ENCODE data around the gene TOE1. TPM values are rescaled to one million over a fixed set of nuclear protein-coding genes. Genes with fewer than 3 reads are reported as not detected.
A peak's percentile ranks its signal among the peaks of the same experiment; 100 is the strongest.

Gene TOE1
- total RNA-seq, 1 donor from 2014 or later = 28.8 TPM

GRCh38 chr1:45345014-45345413 is 5.0 kb downstream of the TOE1 start:
- Mint-ChIP-seq H3K9me3 (no peaks in the 10 kb centered on the region), H3K36me3 (ENCODE audit: low read depth) (peaks cover 15% of the 10 kb centered on the region), H3K27me3 (ENCODE audit: low read depth) (no peaks in the 10 kb centered on the region)

GRCh38 chr1:45346473-45346872 is 6.5 kb downstream of the TOE1 start:
- no peaks in the 10 kb centered on the region for H3K27me3 Mint-ChIP-seq (ENCODE audit: low read depth)

More at GRCh38 chr1:45345014-45345413, 5.0 kb downstream of the TOE1 start:
- Mint-ChIP-seq H3K27ac (ENCODE audit: unreplicated experiment) (no peak overlapping the region), H3K4me1 (peaks cover 26% of the 10 kb centered on the region), H3K4me3 (peak overlapping the region; percentile 47)
- DNase-seq (ENCODE audit: low read depth, low spot score) = no peak
- TF ChIP-seq, protein P1, sequence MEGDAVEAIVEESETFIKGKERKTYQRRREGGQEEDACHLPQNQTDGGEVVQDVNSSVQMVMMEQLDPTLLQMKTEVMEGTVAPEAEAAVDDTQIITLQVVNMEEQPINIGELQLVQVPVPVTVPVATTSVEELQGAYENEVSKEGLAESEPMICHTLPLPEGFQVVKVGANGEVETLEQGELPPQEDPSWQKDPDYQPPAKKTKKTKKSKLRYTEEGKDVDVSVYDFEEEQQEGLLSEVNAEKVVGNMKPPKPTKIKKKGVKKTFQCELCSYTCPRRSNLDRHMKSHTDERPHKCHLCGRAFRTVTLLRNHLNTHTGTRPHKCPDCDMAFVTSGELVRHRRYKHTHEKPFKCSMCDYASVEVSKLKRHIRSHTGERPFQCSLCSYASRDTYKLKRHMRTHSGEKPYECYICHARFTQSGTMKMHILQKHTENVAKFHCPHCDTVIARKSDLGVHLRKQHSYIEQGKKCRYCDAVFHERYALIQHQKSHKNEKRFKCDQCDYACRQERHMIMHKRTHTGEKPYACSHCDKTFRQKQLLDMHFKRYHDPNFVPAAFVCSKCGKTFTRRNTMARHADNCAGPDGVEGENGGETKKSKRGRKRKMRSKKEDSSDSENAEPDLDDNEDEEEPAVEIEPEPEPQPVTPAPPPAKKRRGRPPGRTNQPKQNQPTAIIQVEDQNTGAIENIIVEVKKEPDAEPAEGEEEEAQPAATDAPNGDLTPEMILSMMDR (conservative IDR thresholded peaks at IDR 0.05) = no peak

GRCh38 chr1:45348020-45348419 is 8.1 kb downstream of the TOE1 start:
- H3K4me3 Mint-ChIP-seq = no peak overlapping the region
- TF ChIP-seq, protein P1 (conservative IDR thresholded peaks at IDR 0.05) = no peak
- DNase-seq (ENCODE audit: low read depth, low spot score) = no peak
- no peaks in the 10 kb centered on the region for H3K9me3 Mint-ChIP-seq
- H3K27me3 Mint-ChIP-seq (ENCODE audit: low read depth) = no peaks in the 10 kb centered on the region
- no peak overlapping the region for H3K27ac Mint-ChIP-seq (ENCODE audit: unreplicated experiment)
- peaks cover 11% of the 10 kb centered on the region for H3K36me3 Mint-ChIP-seq (ENCODE audit: low read depth)
- H3K4me1 Mint-ChIP-seq = peaks cover 15% of the 10 kb centered on the region

More at GRCh38 chr1:45346473-45346872, 6.5 kb downstream of the TOE1 start:
- H3K9me3 Mint-ChIP-seq = no peaks in the 10 kb centered on the region
- TF ChIP-seq, protein P1 (conservative IDR thresholded peaks at IDR 0.05) = no peak
- H3K36me3 Mint-ChIP-seq (ENCODE audit: low read depth) = peaks cover 15% of the 10 kb centered on the region
- H3K27ac Mint-ChIP-seq (ENCODE audit: unreplicated experiment) = no peak overlapping the region
- peaks cover 21% of the 10 kb centered on the region for H3K4me1 Mint-ChIP-seq
- DNase-seq (ENCODE audit: low read depth, low spot score) = no peak
- H3K4me3 Mint-ChIP-seq = no peak overlapping the region

GRCh38 chr1:45348609-45348965 is 8.6 kb downstream of the TOE1 start:
- peaks cover 11% of the 10 kb centered on the region for H3K36me3 Mint-ChIP-seq (ENCODE audit: low read depth)
- peaks cover 15% of the 10 kb centered on the region for H3K4me1 Mint-ChIP-seq
- no peaks in the 10 kb centered on the region for H3K27me3 Mint-ChIP-seq (ENCODE audit: low read depth)

DNA sequence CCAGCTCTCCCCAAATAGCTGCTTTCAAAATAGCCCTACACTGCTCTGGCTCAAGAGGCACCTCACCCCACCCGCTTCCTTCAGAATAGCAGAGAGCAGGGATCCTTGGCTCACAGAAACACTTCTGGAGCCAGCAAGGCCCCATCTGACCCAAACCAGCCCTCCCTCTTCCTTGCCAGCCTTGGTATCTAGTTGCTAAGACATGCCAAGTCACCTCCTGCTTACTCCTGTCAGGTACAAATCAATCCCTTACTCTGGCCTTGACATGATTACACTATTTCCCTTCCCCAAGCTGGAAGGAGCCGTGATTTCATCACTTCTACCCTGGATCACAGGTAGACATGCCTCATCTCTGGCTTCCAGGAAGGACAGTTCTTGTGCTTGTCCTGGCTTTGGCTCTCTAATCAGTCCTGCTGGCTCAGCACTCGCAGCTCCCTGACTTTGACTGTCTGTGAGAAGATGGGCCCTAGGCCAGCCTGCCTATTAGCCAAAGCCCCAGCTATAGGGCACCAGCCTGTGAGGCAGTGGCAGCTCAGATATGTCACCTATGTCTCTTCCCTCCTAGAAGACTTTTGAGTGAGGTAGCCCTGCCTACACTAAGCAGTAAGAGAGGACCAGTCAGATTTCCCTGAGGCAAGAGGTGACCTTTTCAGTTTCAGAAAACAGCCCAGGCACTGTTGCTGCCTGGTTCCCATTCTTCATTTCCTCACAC is 9.2 kb downstream of the TOE1 start:
- Mint-ChIP-seq H3K27ac (ENCODE audit: unreplicated experiment) (no peak overlapping the region), H3K27me3 (ENCODE audit: low read depth) (no peaks in the 10 kb centered on the region), H3K4me1 (peaks cover 15% of the 10 kb centered on the region), H3K36me3 (ENCODE audit: low read depth) (peaks cover 11% of the 10 kb centered on the region), H3K9me3 (no peaks in the 10 kb centered on the region), H3K4me3 (no peak overlapping the region)
- TF ChIP-seq, protein P1 (conservative IDR thresholded peaks at IDR 0.05) = no peak
- no peak for DNase-seq (ENCODE audit: low read depth, low spot score)

More at GRCh38 chr1:45348609-45348965, 8.6 kb downstream of the TOE1 start:
- Mint-ChIP-seq H3K4me3 (no peak overlapping the region), H3K27ac (ENCODE audit: unreplicated experiment) (no peak overlapping the region), H3K9me3 (no peaks in the 10 kb centered on the region)
- TF ChIP-seq, protein P1 (conservative IDR thresholded peaks at IDR 0.05) = no peak
- no peak for DNase-seq (ENCODE audit: low read depth, low spot score)
